Stomach (tissue), 4 donors: ENCODE measurements around the gene NR6A1.

ENCODE experiments used
- CTCF ChIP-seq, 7 experiments: fragments of 450-650 bp in 4 of 7; fragments of 200-600 bp in 3 of 7; sonication (generic) in 3 of 7; IDR thresholded peaks; one replicate each; pipeline ENCODE4 v1.5.1; 2016 to 2019; ENCODE audit warnings: antibody characterized with exemption in 7 of 7, control low read depth in 2 of 7, mild to moderate bottlenecking in 1 of 7
- POLR2AphosphoS5 ChIP-seq, 3 donors: sonication (generic); formaldehyde crosslinking; IDR thresholded peaks; one replicate each; pipeline ENCODE4 v1.6.1; 2016; ENCODE audit warnings: antibody characterized with exemption in 3 of 3

- TF ChIP-seq CTCF (IDR thresholded peaks at IDR 0.05) = no peak
- TF ChIP-seq POLR2AphosphoS5 (IDR thresholded peaks at IDR 0.05) = no peak
These were observed 135.8 kb downstream of the NR6A1 start for GRCh38 chr9:124635285-124635684.
